Endothelial cell of umbilical vein (primary cell): ENCODE results near the gene RSPO1.

Source experiments
- CTCF ChIP-seq, 2 donors: IDR thresholded peaks; 1 replicate in 1 of 2; 2 replicates in 1 of 2; pipeline ENCODE4 v1.5.1; 2011; ENCODE audit warnings: low read length in 2 of 2, mild to moderate bottlenecking in 2 of 2, moderate library complexity in 2 of 2, control low read depth in 1 of 2, inconsistent platforms in 1 of 2, low read depth in 1 of 2; ENCODE audit not compliant: insufficient read depth in 1 of 2; ENCODE audit errors: extremely low read depth in 1 of 2
- EZH2 ChIP-seq: IDR thresholded peaks from 2 replicates; pipeline ENCODE4 v1.6.1; 2012; ENCODE audit warnings: borderline replicate concordance, low read depth, mild to moderate bottlenecking, moderate library complexity, low read length, inconsistent platforms; ENCODE audit not compliant: severe bottlenecking
- FOS ChIP-seq: IDR thresholded peaks from 2 replicates; pipeline ENCODE4 v1.6.1; 2011; ENCODE audit warnings: mild to moderate bottlenecking, low read length, moderate library complexity, borderline replicate concordance; ENCODE audit not compliant: insufficient read depth
- GATA2 ChIP-seq: IDR thresholded peaks from 2 replicates; pipeline ENCODE4 v1.7.0; 2011; ENCODE audit warnings: low read depth, mild to moderate bottlenecking, moderate library complexity, mixed read lengths, low read length; ENCODE audit not compliant: insufficient read length, insufficient read depth
- JUN ChIP-seq: IDR thresholded peaks from 2 replicates; pipeline ENCODE4 v1.6.1; 2011; ENCODE audit warnings: borderline replicate concordance, low read depth; ENCODE audit not compliant: insufficient read length, insufficient read depth
- MAX ChIP-seq: IDR thresholded peaks from 2 replicates; pipeline ENCODE4 v1.6.1; 2011; ENCODE audit not compliant: insufficient read depth, insufficient read length
- MYC ChIP-seq: IDR thresholded peaks from one replicate; pipeline ENCODE4 v1.6.1; 2011; ENCODE audit warnings: mild to moderate bottlenecking, low read depth, low read length
- POLR2A ChIP-seq: IDR thresholded peaks from 2 replicates; pipeline ENCODE4 v1.6.1; 2012; ENCODE audit warnings: low read depth, mild to moderate bottlenecking, control low read depth, low read length
- POLR2AphosphoS5 ChIP-seq: IDR thresholded peaks from 2 replicates; pipeline ENCODE4 v1.6.1; 2012; ENCODE audit warnings: low read depth, mild to moderate bottlenecking, control low read depth, low read length, moderate library complexity; ENCODE audit not compliant: insufficient read depth

- TF ChIP-seq CTCF (IDR thresholded peaks at IDR 0.05; ENCODE audit: extremely low read depth in 1 of 2, insufficient read depth in 1 of 2, low read depth in 1 of 2, low read length in 2 of 2) (no peak), POLR2A (no peak), POLR2AphosphoS5 (no peak), GATA2 (no peak), EZH2 (no peak), MAX (no peak), FOS (no peak), JUN (no peak), MYC (no peak)
These were observed 26.0 kb upstream of the RSPO1 start for GRCh38 chr1:37660664-37661063.
